ENCODE results near the gene RIPK1.
A peak's percentile ranks its signal among the peaks of the same experiment; 100 is the strongest.

The RIPK1 gene

DNA sequence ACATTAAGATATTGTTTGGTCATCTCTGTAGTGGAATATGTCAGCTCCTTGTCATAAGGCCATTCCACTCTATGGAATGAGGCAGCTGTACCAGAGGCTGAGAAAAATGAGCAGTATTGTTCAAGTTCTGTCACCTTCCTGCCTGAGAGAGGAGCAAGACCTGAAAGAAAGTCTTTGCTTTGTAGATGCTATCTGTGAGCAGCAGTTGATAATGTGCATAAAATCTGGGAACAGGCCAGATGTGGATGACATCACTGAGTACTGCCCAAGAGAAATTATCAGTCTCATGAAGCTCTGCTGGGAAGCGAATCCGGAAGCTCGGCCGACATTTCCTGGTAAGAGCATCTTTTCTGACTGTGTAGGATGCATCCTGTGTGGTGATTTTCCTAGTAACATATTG lies 16.8 kb downstream of the RIPK1 start:
- DNase-seq (ENCODE audit: low spot score), result no peak

DNA sequence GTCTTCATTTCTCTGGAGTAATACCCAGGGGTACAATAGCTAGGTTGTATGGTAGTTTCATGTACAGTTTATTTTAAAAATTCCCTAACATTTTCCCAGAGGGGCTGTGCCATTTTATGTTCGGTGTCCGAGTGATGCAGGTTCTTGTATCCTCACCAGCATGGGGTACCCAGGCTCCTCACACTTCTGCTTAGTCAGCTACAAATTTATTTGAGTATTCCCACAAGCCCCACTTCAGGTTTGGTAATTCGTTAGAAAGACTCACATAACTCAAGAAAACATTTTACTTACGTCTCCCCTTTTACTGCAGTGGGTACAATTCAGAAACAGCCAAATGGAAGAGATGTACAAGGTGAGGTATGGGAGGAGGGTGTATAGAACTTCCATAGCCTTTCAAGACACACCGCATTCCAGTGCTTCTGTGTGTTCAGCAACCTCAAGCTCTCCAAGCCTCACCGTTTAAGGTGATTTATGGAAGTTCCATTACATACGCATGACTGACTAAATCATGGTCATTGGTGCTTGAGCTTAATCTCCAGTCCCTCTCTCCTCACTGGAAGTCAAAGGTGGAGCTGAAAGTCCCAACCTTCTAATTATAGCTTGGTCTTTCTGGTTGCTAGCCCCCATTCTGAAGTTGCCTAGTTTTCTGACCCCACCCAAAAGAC lies 18.1 kb downstream of the RIPK1 start:
- DNase-seq (ENCODE audit: low spot score), result no peak

DNA sequence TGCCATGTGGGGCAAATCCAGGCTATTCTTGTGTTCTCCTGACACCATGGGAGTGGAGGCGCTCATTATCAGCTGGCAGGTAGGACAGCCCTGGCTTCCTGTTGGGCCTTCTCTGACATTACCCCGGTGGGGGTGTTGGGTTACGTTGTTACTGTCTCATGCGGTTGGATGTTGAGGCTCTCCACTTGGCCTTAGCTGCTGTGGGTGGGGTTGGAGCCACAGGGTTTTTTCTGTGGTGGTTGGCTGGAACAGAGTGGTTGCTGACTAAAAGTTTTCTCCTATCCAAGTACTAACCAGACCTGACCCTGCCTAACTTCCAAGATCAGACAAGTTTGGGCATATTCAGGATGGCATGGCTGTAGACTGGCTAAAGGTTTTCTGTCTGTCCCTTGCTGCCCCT lies 20.2 kb downstream of the RIPK1 start:
- no peak for DNase-seq (ENCODE audit: low spot score)

DNA sequence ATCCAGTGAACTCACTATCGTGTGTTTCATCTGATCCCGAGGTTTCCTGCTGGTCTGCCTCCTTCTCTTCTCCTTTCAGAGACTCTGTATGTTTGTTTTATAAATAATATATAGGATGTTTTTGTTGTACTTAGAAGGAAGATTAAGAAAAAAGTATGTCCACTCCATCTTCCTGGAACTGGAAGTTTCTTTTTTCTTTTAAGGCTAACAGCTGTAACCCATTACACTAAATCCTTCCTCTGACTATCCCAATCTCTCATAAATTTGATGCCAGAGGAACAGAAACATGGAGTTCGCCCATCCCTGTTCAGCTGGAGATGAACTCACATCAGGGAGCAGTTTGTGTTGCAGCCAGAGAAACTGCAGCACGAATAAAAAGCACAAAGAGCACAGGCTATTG lies 20.7 kb downstream of the RIPK1 start:
- DNase-seq (ENCODE audit: low spot score), result no peak

DNA sequence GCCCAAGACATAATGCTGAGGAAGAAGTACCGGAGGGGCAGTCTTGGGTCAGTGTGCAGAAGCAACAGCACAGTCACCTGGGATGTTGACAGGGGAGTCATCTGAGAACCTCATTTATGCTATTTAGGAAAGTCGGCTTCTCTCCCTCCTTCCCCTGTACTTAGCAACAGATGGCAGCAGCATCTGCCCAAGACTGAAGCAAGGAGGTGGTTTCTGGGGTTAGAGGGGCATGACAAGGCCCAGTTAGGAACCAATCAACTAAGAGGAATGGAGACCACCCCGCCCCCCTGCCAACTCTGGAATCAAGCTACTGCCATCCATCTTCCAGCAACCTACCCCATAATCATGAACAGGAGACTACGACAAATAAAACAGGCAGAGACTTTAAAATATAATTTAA lies 21.7 kb downstream of the RIPK1 start:
- DNase-seq (ENCODE audit: low spot score), result no peak

DNA sequence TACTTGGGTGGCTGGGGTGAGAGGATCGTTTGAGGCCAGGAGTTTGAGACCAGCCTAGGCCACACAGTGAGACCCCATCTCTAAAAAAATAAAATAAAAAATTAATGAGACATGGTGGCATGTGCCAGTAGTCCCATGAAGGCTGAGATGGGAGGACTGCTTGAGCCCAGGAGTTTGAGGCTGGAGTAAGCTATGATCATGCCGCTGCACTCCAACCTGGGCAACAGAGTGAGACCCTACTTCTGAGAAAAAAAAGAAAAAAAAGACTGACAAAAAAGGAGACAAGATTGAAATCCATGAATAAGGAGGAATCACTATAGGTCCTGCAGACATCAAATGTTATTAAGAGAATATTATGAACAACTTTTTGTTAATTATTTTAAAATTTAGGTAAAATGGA lies 26.5 kb downstream of the RIPK1 start:
- no peak for DNase-seq (ENCODE audit: low spot score)

DNA sequence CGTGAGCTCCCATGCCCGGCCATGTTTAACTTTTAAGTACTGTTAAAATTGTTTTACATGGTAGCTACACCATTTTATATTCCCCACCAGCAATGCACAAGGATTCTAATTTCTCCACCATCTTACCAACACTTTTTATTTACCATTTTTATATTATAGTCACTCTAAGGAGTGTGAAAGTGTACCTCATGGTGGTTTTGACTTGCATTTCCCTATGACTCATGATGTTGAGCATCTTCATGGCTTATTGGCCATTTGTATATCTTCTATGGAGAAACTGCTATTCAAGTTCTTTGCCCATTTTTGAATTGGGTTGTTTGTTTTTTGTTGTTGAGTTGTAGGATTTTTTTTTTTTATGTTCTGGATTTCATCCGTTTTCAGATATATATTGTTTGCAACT lies 34.6 kb downstream of the RIPK1 start:
- no peak for DNase-seq (ENCODE audit: low spot score)

DNA sequence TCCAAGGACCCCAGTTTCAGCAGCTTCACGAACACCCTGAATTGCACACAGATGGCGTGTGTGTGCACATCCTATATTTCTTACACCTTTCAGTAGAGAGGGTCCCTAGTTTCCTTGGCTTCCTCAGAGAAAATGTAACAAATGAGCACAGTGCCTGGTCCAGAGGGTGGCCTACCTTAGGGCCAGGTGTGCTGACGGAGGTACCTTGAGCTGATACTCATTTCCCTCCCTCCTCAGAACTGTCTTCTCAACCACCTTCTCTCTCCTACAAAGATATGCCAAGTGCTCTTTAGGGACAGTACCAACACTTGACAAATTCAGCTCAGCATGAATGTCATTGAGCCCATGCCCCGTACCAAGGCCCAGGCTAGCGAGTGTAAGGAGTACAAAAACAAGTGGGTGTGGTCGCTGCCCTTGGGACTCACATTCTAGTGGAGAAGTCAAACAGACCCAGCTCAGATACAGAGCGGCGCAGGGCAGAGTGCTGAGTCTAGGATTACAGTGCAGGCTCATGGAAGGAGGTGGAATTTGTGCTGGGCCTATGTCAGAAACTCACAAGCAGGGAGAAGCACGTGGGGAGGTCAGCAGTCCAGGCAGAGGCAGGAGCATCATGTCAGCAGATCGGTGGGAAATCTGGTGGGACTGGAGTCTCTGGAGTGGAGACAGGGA lies 40.6 kb downstream of the RIPK1 start:
- no peak for DNase-seq (ENCODE audit: low spot score)

DNA sequence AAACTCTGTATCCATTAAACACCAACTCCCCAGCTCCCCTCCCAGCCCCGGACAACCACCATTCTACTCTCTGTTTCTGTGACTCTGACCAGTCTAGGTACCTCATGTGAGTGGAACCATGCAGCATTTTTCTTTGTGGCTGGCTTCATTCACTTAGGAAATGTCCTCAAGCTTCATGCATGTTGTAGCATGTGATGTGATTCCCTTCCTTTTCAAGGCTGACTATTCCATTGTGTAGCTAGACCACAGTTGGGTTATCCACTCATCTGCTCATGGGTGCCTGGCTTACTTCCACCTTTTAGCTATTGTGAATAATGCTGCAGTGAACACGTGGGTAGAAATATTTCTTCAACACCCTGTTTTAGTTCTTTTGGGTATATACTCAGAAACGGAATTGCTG lies 41.5 kb downstream of the RIPK1 start:
- DNase-seq (ENCODE audit: low spot score), result no peak

DNA sequence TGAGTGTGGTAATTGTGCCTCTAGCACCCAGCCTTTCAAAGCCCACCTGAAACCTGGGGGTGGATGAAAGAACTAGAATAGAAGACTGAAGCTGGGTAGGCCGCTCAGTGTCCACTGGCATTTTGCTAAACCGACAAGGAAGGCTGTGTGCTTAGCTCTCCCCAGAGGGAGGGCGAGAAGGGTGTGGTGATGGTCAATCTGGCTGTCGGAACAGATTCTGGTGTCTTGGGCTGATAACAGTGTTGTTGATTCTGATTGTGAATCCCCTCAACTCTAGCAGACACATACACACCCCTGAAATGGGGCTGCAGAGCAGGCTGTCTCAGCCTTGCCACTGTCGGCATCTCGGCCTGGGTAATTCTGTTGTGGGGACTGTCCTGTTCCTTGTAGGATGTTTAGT lies 46.1 kb downstream of the RIPK1 start:
- no peak for DNase-seq (ENCODE audit: low spot score)

DNA sequence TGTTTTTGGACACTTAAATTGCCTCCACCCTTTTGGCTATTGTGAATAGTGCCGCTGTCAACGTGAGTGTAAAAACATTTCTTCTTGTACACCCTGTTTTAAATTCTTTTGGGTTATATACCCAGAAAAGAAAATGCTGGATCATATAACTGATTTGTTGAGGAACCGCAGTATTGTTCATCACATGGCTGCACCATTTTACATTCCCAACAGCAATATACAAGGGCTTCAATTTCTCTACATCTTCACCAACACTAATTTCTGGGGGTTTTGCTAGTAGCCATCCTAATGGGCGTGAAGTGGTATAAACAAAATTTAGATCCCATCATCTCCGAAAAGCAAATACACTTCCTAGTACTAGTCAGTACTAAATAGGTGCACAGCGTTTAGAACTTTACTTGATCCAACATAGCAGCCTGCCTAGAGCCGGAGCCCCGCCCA lies 49.6 kb downstream of the RIPK1 start:
- DNase-seq (ENCODE audit: low spot score), result no peak

DNA sequence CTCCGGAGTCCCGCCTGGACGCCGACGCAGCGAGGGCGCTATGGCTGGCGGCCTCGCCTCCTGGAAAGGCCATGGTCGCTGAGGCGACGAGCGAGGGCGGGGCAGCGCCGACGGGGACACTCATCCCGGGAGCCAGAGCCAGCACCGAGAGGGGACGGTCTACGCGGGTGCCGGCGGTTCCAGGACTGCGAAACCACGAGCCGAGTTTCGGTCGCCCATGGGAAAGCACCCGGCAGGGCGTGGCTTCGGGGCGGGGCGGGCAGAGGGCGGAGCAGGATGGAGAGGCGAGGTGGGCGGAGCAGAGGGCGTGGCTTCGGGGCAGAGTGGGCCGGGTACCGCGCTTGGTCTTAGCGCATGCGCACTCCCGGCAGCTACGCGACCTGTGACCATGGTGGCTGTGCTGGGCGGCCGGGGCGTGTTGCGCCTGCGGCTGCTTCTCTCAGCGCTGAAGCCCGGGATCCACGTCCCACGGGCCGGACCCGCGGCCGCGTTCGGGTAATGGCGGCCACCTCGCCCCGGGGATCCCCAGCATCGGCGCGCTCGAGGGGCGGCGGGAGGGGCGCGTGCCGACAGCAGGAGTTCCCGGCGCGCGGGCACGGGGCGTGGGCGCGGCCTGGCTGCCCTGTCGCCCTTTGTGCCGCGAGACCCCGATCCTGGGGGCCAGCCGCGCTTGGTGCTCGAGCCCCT lies 50.2 kb downstream of the RIPK1 start, which contains the start of gene BPHL:
BPHL (plus strand) TSS at position 359 of the 687 bp plus-strand sequence; CDS start at position 389, 30 bp downstream.
- peak; percentile 92 for DNase-seq (ENCODE audit: low spot score)

DNA sequence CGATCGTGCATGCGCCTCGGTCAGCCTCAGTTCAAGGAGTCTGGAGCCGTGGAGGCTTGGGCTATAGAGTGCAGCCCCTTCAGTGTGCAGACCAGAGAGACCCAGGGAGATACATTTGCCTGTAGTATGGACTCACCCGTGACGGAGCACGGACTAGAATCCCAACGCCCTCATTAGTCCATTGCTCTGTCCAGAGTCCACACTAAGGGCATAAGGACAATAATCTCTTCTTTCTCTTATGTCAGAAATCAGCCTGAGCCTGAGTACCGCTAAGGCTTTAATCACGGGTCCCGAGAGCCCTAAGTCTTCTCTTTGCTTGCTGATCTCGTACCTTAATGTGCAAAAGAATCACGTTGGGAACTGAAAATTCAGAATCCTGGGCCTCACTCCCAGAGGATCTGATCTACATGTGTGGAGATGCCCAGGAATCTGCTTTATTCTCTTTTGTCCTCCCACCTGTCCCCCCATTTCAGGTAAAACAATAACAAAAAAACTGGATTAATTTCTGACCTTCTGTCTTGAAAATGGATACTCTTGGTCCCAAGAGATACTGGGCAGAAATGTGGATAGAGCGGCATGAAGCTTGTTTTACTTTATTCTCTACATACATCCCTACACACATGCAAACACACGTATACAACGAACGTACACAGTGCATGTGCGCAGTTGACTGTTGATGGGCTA lies 50.9 kb downstream of the RIPK1 start:
- DNase-seq (ENCODE audit: low spot score), result peak; percentile 68

DNA sequence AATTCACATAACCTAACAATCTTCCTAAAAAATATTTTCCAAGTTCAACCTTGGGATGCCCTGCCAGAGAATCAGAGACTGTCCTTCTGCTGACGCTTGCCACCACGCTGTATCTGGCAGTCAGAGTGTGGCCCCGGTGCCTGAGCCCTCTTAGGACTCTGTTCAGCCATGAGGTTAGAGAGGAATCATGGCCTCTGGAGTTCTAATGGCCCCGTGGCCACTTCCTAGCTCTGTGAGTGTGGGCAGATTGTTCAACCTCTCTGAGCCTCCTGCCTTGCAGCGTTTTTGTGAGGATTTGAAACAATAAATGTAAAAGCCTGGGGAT lies 52.4 kb downstream of the RIPK1 start:
- no peak for DNase-seq (ENCODE audit: low spot score)

DNA sequence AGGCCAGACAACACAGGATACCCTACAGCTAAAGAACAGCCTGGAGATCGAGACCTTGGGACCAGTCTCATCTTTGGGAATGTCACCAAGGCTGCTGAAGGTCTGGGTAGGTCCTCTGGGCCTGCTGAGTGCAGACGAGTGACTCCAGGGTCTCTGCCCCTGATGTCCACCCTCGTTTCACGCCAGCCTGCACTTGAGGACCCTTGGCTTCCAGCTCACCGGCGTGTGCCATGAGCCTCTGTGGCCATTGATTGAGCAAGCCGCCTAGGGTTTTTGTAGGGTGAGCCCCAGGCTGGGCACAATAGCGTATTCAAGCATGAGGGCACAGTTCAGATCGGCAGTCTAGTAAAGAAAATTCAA lies 54.5 kb downstream of the RIPK1 start:
- no peak for DNase-seq (ENCODE audit: low spot score)

DNA sequence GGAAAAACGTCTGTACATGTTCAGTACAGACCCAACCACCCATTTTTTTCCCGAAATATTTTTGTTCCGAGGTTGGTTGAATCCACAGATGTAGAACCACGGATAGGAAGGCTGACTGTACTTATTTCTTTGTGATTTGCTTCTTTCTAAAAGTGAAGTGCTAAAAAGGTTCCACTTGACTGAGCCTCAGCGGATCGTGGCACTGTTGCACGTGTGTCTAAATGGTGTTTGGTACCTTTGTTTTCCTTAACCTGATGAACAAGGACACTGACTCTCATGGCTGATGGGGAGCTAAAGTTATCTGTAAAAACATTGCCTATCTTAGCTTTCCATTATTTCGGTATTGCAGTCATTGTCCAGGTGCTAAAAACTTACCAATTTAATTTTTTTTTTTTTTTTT lies 56.4 kb downstream of the RIPK1 start:
- DNase-seq (ENCODE audit: low spot score), result no peak

DNA sequence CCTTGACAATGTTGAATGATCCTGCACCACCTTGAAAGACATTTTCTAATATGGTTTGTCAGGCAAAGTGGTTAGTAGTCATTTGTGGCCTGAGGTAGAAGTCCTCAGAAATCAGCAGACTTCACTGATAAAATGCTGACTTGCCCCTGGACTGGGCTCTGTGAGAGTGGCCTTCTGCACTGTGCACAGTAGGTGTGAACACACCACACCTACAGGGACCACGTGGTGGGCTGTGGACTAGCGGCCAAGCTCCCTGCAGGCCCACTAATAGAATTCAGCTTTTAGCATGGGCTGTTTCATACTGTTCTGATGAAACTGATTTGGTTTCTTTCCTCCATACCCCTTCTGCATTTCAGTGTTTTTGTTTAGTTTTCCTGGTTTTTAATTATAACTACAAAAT lies 57.5 kb downstream of the RIPK1 start:
- DNase-seq (ENCODE audit: low spot score), result no peak

DNA sequence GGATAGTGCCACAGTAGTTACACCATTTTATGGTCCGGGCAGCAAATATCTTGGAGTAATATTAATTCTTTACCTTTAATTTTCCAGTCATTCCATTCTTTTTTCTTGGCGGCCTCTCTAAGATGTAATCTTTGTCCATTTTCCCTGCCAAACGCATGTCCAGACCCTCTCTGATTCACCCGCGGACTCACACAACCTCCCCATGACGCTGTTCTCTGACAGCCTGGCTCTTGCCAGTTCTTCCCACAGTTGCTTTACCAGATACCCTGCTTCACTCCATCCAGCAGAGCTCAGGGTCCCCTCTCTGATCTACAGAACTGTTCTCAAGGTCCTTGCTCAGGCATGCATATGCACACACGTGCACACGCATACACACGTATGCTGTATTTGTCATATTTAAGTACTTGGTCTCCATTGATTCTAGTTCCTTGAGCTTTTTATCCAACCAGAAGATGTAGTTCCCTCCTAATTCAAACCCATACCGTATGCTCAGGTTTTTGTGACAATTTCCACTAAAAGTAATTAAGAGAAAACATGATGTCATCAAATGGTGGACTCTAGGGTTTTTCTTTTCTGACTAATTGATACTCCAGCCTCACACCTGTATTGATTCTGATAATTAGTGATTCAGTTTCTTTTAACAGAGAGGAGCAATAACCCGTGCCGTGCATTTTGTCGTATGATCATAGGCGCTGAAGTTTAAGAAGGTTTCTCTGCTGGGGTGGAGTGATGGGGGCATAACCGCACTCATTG lies 60.2 kb downstream of the RIPK1 start:
- DNase-seq (ENCODE audit: low spot score), result no peak

DNA sequence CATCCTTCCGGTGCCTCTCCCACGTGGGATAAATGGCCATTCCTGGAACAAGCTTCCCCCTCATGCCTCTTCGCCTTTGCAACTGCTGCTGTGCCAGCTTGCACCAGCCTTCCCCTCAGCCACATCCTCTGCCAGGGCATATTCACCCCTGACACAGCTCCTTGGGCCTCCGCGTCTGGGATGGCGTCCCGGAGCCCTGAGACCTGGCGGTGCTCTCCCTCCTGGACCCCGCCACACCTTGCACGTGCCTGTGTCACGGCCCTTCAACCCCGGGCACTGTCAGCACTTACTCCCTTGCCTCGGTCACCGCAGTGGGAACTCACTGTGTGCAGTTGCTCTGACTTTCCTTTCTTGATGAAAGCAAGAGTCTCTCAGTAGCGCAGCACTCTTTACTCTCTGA lies 63.4 kb downstream of the RIPK1 start:
- DNase-seq (ENCODE audit: low spot score), result no peak

DNA sequence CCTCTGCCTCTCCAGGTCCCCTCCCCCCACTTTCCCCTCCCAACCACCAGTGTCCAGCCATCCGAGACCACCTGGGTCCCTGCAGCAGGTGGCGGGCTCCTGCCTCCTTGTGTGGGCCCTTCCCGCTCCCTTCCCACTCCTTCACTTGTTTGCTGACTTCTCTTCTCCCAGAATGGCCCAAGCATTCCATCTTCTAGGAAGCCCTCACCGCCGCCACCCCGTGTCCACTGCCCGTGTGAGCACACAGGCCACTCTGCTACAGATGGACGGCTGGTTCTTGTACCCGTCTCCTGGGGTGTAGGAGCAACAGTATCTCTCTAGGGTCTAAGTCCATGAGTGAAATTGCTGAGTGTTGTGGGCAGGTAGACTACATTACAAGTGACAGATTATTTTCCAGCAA lies 65.2 kb downstream of the RIPK1 start:
- no peak for DNase-seq (ENCODE audit: low spot score)

DNA sequence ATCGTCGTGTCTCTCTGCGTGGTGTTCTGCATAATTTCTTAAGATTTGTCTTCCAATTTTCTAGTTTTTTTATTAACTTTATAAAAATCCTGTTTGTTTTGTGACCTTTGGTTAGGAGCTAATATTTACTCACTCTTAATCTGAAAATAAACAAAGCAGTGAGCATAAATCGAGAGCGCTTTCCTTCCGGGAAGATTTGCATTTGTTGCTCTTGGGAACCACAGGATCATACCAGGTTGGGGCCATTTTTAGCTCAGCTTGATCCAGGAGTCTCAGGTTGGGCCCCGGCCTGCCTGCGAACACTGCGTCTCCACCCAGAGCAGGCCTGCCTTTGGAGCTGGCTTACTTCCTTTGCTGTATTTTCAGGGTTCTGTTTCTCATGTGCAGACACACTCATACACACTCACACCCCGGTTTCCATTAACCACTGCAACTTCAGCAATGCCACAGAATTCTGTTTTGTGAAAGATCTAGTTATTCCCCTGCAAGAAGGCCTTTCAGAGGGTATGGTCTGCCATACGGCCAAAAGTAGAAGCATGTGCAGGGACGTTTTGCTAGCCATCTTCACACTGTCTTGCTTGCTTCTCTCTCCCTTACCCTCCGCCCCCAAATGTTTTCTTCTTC lies 67.5 kb downstream of the RIPK1 start:
- no peak for DNase-seq (ENCODE audit: low spot score)
